Calu3 (cell line): ENCODE results near the gene ZDHHC1. TPM values are rescaled to one million over a fixed set of nuclear protein-coding genes. Genes with fewer than 3 reads are reported as not detected.

Experiments
- BruUV-seq: library from RNA; stranded (reverse); fragments of 400-500 nt; replicated peaks from 2 replicates; lab custom pipeline; 2021; lab: Mats Ljungman, UMichigan
- CTCF ChIA-PET: fragments of 300-600 bp; sonication (Branson Sonifier 250); formaldehyde crosslinking; loops from one replicate; lab custom pipeline; 2022; ENCODE audit warnings: antibody characterized with exemption; lab: Charles Lee
- DNase-seq: peaks from one replicate; pipeline ENCODE4 v3.0.0; 2022
- H3K27ac Mint-ChIP-seq: one replicate; pipeline ENCODE4 v1.8.0; 2022; ENCODE audit warnings: mixed read lengths; ENCODE audit not compliant: unreplicated experiment
- H3K27me3 Mint-ChIP-seq: one replicate; pipeline ENCODE4 v1.8.0; 2022; ENCODE audit warnings: mixed read lengths; ENCODE audit not compliant: unreplicated experiment
- H3K36me3 Mint-ChIP-seq: one replicate; pipeline ENCODE4 v1.8.0; 2022; ENCODE audit warnings: mild to moderate bottlenecking, moderate library complexity, mixed read lengths; ENCODE audit not compliant: insufficient read depth, unreplicated experiment
- H3K4me1 Mint-ChIP-seq: one replicate; pipeline ENCODE4 v1.8.0; 2022; ENCODE audit warnings: mild to moderate bottlenecking, low read depth, mixed read lengths; ENCODE audit not compliant: unreplicated experiment
- H3K4me3 Mint-ChIP-seq: one replicate; pipeline ENCODE4 v1.8.0; 2022; ENCODE audit warnings: mild to moderate bottlenecking, low read depth, moderate library complexity, mixed read lengths; ENCODE audit not compliant: unreplicated experiment
- H3K9me3 Mint-ChIP-seq: one replicate; pipeline ENCODE4 v1.8.0; 2022; ENCODE audit warnings: low read depth, mixed read lengths; ENCODE audit not compliant: unreplicated experiment
- intact Hi-C: fragments of 100-400 bp; cut with micrococcal nuclease; formaldehyde crosslinking; loops from one replicate; pipeline ENCODE4 v1.10.0; 2022; ENCODE audit not compliant: unreplicated experiment
- total RNA-seq: library from RNA; stranded (reverse); gene quantifications from 2 replicates; pipeline ENCODE4 v1.2.3, GENCODE V29; 2022
- TF ChIP-seq, protein P1 (sequence below): fragments of 200-600 bp; IDR thresholded peaks from one replicate; pipeline ENCODE4 v1.8.0; 2022; ENCODE audit warnings: antibody characterized with exemption; ENCODE audit not compliant: unreplicated experiment

The ZDHHC1 gene
- total RNA-seq, 1 experiment from 2014 or later: 22.6 TPM

DNA sequence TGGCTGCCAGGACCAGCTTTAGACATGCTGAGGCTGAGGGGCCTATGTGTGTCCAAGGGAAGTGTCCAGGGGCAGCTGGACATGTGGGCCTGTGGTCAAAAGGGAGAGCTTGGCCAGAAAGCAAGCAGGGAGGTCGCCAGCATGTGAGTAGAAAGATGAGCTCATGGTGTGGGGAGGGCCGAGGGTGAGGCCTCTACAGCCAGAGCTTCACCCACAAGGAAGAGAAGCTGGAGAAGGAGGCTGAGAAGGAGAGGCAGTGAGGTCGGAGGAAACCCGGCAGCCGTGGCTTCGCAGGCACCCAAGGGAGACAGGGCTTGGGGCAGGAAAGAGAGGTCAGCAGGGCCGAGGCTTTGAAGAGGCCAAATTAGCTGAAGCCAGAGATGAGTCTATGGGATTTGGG is 10.7 kb upstream of the ZDHHC1 start:
- no peak for DNase-seq
- Mint-ChIP-seq H3K4me3 (no peak overlapping the region), H3K9me3 (no peaks in the 10 kb centered on the region), H3K27me3 (peaks cover 26% of the 10 kb centered on the region), H3K36me3 (peaks cover 15% of the 10 kb centered on the region), H3K4me1 (peaks cover 29% of the 10 kb centered on the region), H3K27ac (no peak overlapping the region)
- CTCF ChIA-PET: interaction anchor here (0.6 to 3.3 kb wide), 6 partner anchors 14 to 386 kb away, joined by 3 to 34 read pairs (median 6); no protein-coding TSS in a partner anchor
- intact Hi-C loops: no loop called here
- TF ChIP-seq, protein P1, sequence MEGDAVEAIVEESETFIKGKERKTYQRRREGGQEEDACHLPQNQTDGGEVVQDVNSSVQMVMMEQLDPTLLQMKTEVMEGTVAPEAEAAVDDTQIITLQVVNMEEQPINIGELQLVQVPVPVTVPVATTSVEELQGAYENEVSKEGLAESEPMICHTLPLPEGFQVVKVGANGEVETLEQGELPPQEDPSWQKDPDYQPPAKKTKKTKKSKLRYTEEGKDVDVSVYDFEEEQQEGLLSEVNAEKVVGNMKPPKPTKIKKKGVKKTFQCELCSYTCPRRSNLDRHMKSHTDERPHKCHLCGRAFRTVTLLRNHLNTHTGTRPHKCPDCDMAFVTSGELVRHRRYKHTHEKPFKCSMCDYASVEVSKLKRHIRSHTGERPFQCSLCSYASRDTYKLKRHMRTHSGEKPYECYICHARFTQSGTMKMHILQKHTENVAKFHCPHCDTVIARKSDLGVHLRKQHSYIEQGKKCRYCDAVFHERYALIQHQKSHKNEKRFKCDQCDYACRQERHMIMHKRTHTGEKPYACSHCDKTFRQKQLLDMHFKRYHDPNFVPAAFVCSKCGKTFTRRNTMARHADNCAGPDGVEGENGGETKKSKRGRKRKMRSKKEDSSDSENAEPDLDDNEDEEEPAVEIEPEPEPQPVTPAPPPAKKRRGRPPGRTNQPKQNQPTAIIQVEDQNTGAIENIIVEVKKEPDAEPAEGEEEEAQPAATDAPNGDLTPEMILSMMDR: no peak
- BruUV-seq: no TSS peak

- intact Hi-C loops: no loop called here
- H3K4me3 Mint-ChIP-seq: no peak overlapping the region
- BruUV-seq: no TSS peak
- TF ChIP-seq, protein P1: no peak
- H3K36me3 Mint-ChIP-seq: peaks cover 14% of the 10 kb centered on the region
- CTCF ChIA-PET: no interaction called here
- H3K9me3 Mint-ChIP-seq: no peaks in the 10 kb centered on the region
- peaks cover 29% of the 10 kb centered on the region for H3K4me1 Mint-ChIP-seq
- no peak for DNase-seq
- peaks cover 26% of the 10 kb centered on the region for H3K27me3 Mint-ChIP-seq
- no peak overlapping the region for H3K27ac Mint-ChIP-seq
These were observed 9.7 kb upstream of the ZDHHC1 start for GRCh38 chr16:67426022-67426421.

DNA sequence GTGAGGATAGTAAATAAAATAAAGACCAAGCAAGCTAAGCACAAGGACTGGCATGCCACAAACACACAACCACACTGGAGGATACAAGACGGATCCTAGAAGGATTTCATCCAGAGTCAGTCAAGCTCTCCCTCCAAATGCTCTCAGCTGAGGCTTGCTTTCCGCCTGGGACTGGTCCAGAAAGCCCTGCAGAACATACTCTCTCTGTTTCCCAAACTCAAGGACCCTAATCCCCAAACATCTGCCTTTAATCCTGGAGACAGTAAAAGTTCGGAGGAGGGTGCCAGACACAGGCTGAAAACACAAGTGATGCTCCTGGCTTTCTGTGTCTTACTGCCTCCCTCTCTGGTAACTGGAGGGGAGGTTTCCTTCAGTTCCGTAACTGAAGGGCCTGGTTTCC is 9.3 kb upstream of the ZDHHC1 start:
- H3K36me3 Mint-ChIP-seq: peaks cover 10% of the 10 kb centered on the region
- no peak for DNase-seq

DNA sequence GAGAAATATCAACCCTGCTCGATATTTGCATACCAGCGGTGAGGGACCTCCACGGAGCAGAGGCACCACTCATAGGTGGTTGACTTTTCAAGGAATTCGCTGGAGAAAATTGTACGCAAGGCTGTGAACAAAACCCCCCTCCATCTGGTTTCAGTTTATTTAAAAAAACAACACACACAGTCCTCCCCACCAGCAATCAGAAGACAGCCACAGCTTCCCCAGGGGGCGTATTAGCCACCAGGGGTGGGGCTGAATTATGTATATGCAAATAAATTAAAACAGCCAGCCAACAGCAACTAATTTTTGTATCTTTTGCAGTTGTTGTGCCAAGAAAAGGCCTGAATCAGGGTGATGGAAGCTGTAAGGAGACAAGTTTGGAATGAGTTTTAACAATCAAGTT is 8.8 kb upstream of the ZDHHC1 start:
- DNase-seq: no peak
- Mint-ChIP-seq H3K4me3 (no peak overlapping the region), H3K36me3 (peaks cover 5% of the 10 kb centered on the region), H3K27me3 (peaks cover 28% of the 10 kb centered on the region), H3K9me3 (no peaks in the 10 kb centered on the region), H3K4me1 (peaks cover 24% of the 10 kb centered on the region), H3K27ac (no peak overlapping the region)
- TF ChIP-seq, protein P1: no peak
- CTCF ChIA-PET: no interaction called here
- intact Hi-C loops: no loop called here
- BruUV-seq: no TSS peak

More for the DNA sequence above, 9.3 kb upstream of the ZDHHC1 start:
- BruUV-seq: no TSS peak
- H3K9me3 Mint-ChIP-seq: no peaks in the 10 kb centered on the region
- peaks cover 29% of the 10 kb centered on the region for H3K4me1 Mint-ChIP-seq
- H3K27me3 Mint-ChIP-seq: peaks cover 26% of the 10 kb centered on the region
- no peak overlapping the region for H3K4me3 Mint-ChIP-seq
- no peak overlapping the region for H3K27ac Mint-ChIP-seq
- intact Hi-C loops: no loop called here
- TF ChIP-seq, protein P1: no peak
- CTCF ChIA-PET: no interaction called here
